MM.1S (cell line): ENCODE data around the gene CLEC4A.

Experiments
- EZH2 ChIP-seq: fragments of 300-600 bp; sonication (generic); optimal IDR thresholded peaks from 2 replicates; pipeline ENCODE3; 2017; ENCODE audit warnings: low read depth, mild to moderate bottlenecking, antibody characterized with exemption, low read length, mixed read lengths
- TF ChIP-seq, protein P1 (sequence below): fragments of 300-600 bp; sonication (generic); IDR thresholded peaks from 2 replicates; pipeline ENCODE4 v1.5.1; 2016; ENCODE audit warnings: antibody characterized with exemption, low read length, mixed read lengths

DNA sequence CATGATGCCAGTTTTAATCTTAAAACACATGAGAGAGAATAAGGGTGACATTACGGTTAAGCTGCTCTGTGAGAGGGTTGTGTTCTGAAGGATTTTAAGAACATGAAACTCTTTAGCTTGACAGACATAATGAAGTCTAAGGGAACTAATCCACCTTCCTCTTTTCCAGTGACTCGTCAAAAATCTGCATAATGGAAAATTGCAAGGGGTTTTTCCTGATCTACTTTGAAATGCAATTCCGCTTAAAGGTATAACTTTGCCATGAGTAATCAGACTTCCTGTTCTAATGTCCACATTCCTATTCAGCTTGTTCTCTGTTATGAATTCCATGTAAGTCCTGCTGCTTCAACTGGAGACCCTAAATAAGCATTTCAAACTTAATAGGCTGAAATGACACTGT is 33.4 kb downstream of the CLEC4A start, which contains the start of gene ZNF705A:
- TF ChIP-seq, protein P1, sequence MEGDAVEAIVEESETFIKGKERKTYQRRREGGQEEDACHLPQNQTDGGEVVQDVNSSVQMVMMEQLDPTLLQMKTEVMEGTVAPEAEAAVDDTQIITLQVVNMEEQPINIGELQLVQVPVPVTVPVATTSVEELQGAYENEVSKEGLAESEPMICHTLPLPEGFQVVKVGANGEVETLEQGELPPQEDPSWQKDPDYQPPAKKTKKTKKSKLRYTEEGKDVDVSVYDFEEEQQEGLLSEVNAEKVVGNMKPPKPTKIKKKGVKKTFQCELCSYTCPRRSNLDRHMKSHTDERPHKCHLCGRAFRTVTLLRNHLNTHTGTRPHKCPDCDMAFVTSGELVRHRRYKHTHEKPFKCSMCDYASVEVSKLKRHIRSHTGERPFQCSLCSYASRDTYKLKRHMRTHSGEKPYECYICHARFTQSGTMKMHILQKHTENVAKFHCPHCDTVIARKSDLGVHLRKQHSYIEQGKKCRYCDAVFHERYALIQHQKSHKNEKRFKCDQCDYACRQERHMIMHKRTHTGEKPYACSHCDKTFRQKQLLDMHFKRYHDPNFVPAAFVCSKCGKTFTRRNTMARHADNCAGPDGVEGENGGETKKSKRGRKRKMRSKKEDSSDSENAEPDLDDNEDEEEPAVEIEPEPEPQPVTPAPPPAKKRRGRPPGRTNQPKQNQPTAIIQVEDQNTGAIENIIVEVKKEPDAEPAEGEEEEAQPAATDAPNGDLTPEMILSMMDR, result no peak
- no peak for TF ChIP-seq EZH2
